HG03442 (cell line): ENCODE results near the gene KEL.
A peak's percentile ranks its signal among the peaks of the same experiment; 100 is the strongest.

Experiments
- ATAC-seq: cut with Tn5 transposase; IDR thresholded peaks from one replicate; pipeline ENCODE4 v1.9.1; 2021; ENCODE audit warnings: mild to moderate bottlenecking, moderate library complexity; ENCODE audit not compliant: unreplicated experiment

The KEL gene

DNA sequence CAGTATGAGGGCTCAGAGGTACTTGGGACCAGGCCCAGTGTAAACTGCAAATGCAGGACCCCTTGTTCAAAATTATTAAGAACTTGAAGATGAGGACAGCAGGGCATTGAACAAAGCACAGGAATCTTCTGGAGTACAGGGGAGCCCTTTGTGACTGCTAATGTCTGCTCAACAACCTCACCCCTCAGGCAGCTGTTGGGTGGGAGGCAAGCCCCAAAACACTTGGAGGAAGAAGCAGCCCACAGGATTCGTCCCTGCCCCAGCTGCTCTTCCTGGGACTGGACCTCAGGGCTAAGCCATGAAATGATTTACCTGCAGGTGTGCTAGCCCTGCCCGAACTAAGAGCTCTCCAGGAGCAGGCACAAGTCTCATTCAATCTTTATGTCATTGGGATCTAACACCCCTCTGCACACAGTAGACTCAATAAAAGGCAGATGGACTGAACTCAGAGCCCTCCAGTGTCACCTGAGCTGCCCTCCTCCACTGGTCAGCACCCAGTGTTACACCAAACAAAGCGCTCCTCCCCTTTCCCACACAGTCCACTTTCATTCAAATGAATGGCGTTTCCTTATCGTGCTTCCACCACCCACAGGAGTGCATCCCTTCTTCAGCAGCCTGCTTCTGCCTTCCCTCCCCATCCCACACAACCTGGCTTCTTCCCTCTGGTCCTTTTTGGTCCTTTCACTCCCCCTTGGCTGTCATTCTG is 29.6 kb downstream of the KEL start:
- ATAC-seq = no peak

DNA sequence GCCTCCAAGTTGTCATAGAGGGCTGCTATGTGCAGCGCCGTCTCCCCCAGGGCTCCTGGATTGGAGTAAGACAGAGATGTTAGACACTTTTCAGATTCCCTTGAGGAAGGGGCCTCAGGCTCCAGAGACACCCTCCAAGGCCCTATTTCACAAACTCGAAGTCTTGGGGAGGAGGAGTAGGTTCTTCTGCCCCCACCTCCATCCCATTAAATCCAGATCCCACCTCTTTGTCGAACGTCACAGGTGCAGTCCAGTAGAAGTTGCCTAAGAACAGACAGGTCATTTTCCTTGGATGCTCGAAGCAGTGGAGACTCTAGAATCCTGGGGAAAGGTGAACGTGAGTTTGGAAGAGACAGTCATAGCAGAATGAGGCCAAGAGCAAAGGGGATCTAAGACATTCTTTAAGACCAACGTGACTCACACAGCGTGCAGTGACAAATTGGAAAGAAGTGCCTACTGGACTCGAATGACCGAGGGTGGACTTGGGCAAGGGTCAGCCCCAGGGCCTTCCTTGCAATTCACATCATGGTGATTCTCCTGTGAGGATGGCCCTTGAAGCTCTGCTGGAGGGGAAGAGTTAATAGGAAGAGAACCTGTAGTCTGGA is 31.9 kb downstream of the KEL start:
- ATAC-seq = no peak

DNA sequence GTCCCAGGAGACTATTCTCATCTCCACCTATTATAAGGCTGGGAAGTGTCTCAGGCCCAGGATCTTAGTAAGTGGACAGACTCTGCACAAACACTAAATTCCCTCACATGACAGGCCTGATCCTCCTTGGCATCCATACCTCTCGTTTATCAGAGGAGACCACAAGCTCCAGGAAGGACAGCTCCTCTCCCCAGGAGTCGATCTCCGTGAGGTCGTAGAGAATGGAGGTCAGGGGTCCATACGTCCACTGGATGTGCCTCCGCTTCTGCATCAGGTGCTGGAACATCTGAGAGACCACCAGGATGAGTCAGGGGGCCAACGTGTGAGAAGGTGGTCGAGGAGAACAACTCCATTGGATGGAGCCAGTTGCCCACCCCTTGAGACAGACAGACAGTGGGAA is 34.2 kb downstream of the KEL start:
- ATAC-seq = no peak

DNA sequence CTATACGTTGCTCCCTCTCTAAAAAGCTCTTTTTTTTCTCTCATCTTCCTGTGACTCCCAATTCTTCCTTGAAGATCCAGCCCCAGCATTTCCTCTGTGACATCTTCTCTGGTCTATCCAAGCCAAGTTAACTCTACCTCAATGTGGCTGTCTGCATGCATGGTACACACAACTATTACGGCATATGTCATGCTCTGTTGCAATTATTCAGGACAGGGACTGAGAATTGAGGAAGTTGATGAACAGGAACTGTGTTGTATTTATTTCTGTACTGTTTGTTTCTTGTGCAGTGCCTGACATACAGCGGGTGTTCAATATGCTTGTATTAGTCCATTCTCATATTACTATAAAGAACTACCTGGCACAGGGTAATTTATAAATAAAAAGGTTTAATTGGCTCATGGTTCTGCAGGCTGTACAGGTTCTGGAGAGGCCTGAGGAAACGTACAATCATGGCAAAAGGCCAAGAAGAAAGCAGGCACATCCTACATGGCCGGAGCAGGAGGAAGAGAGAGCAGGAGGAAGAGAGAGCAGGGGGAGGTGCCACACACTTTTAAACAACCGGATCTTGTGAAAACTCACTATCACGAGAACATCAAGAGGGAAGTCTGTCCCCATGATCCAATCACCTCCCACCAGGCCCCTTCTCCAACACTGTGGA is 34.9 kb downstream of the KEL start:
- ATAC-seq = no peak

DNA sequence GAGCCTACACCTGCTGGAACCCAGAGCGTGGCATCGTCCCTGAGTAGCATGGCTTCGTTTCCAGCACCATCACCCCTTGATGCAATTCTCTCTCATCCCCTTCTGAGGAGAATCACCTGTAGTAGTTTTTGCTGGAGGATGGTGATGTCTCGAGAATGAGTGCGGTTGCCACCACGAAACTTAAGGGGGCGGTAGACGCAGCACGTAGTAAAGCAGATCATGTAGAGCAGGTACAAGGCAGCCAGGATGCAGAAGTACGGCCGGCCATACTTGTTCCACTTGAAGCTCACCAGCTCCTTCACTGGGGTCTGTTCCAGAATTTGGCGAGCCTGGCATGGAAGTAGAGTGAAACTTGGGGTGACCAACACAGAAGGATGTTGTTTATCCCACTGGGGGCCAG is 36.8 kb downstream of the KEL start:
- ATAC-seq = no peak

DNA sequence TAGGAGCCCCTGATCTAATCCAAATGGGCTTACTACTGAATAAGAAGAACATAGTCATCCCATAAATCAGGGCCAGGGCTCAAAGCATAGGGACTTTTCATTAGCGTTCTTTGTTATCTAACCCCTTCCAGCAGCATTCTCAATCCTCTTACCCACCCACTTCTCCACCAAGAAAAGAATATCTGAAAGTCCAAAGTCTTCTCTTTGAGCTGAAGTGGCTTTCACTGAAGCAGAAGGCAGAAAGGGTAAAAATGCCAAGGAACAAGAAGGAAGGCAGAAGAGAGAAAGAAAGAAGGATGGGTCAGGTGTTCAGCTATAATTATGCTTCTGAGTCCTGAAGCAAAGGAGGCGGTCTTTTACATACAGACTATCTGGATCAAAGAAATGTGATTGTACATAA is 38.8 kb downstream of the KEL start:
- no peak for ATAC-seq

DNA sequence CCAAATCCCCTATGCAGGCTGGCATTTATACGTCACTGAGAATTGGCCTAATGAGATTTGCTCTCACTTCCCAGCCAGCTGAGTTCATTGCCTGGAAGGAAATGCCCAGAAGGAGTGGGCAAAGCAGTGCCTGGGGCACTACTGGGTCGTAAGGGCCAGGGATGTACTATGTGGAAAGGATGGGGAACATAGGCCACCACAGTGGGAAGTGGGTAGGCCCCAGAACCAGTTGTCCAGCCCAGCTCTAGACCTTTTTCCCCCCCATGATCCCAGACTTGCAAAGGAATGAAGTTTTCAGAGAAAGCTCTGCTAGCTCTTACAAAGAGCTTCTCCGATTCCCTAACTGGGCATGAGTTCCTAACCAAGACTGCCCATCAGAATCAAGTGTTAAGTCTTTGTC is 42.5 kb downstream of the KEL start:
- ATAC-seq = no peak

DNA sequence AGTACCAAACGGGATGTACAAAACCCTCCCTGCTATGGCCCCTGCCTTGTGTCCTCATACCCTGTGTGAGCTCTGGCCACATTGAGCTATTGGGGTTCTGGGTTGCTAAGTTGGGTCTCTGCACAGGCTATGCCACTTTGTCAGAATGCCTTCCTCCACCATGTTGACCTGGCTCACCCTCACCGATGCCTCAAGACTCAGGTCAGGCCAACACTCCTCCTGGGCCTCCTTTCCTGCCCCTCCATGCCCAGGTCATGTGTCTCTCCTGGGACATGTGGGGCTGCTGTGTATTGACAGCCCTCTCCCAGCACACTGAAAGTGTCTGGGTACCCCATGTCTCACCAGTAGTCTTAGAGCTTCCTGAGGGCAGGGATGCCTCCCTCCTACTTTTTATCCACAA is 43.3 kb downstream of the KEL start:
- ATAC-seq = no peak

DNA sequence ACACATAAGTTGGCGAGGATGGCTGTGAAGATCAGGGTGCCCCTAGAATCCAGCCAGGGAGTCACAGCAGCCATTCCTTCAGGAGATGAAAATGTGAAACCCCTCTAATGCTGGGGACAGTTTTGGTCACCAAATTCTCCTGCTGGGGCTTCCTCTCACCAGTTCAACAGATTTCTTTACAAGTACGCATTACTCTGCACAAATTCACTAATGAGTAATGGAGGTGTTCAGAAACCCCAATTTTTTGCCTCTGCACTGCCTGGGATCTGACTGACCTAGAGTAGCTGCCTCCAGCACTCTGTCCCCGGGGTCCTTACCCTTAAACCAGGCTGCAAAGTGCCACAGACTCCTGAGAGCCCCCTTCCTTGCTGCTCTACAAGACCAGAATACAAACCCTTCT is 44.7 kb downstream of the KEL start:
- no peak for ATAC-seq

DNA sequence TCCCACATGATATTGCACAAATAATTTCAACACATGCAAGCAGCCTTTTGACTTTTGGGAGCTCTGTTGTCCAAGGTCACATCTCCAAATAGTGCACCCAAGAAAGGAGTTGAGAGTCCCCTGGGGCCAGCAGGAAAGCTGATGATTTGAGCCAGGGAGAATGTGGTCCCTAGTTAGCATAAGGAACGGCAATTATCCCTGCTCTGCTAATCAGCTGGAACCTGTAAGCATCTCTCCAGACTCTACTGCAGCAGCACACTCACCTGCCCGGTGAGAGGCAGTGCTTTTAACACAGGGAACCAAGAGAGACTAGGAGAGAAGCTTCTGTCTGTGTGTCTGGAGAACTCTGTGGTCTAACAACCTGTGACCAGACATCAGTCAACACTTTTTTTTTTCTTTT is 45.7 kb downstream of the KEL start:
- no peak for ATAC-seq

DNA sequence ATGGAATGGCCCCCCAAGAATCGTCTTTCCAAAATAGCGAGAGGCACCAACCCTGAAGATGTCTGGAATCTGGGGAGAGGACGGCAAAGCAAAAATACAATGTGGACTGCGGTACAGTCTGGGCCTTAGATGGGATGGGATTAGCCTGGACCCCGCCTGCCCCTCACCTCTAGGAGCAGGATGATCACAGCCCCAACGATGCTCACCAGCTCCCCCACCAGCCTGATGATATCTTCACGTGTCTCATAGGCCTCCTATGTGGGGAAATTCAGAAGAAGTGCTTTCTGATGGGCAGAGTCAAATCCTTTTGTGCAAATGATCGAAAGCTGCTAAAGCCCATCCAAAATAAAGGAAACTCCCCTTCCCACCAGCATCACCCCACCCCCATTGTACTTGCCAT is 46.8 kb downstream of the KEL start:
- ATAC-seq = no peak

DNA sequence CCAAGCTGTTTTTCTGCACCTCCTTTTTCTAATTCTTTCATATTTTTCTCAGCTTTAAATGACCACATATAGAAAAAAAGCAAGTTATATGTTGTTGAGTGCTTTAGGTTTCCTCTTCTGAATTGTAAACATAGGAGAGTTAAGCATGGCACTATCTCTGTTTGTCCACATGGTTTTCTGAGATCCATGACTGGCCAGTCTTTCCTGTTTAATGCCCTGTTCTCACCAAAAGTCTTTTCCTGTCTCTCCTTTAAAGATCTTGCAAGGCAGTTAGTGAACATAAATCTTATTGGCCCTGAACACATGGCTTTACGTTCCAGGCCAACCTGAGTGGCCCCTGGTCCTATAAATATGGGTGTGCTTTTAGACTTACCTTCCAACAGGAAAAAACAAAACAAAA is 48.0 kb downstream of the KEL start:
- no peak for ATAC-seq

DNA sequence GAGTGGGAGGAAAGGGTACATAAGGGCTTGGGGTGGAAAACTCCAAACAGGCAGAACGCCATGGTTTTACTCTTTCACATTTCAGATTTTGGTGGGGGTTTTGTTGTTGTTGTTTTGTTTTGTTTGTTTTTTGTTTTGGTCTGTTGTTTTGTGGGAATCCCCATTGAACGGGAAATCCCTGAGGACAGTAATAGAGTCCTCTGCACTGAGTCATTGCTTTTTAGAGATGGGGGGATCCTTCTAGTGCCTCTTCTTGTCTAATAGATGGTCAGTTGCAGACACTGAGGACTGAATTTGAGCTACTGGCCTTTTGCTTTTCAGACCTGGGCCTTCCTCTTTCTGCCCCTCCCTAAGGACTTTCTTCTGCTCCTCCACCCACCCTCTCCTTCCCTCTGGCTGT is 48.6 kb downstream of the KEL start:
- no peak for ATAC-seq

DNA sequence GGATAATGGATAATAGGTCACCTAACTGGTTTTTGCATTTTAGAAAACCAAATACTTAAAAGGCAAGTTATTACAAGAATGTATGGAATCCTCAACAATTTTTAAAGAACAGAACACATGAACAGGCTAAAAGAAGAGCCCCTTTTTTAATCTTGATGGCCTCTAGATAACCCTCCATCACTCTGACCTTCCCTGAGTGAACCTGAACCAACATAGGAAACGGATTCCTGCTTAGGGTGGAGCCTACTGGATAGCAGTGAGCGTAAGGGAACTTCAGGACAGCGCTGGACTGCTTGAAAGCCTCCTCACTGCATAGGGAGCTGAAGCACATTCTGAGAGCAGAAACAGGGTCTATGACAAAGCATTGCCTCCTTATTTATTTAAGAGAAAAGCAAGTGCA is 49.1 kb downstream of the KEL start:
- no peak for ATAC-seq

DNA sequence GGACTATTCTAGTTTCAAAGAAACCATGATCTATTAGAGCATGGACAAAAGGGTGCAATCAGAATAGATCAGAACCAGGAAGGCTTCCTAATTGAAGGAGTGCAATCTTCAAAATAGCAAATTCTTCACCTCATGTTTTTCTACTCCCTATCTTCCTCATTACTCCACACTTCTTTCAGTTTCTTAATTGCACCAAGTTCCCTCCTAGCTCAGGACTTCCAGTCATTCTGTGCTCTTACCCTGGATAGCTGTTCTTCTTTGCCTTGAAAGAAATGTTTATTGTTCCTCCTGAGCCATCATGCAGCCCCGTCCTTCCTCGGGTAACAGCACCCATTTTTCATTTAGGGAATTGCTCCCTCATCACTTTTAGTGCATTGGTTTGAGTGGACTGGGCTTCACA is 51.7 kb downstream of the KEL start:
- no peak for ATAC-seq

DNA sequence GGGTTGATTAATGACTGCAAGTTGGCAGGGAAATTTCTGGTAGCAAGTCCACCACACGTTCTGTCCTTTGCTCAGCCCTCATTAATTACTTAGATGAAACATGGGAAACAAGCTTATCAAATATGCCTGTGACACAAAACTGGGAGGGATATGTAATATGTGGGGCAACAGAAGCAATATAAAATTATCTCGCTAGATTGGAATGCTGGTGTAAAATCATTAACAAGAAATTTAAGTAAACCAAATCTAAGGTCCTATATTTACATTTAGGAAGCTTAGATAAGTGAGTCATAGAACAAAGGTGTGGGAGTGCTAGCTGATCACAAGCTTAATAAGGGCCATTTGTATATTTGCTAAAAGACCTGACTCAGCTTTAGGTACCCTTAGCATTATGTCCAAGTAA is 52.1 kb downstream of the KEL start:
- no peak for ATAC-seq

DNA sequence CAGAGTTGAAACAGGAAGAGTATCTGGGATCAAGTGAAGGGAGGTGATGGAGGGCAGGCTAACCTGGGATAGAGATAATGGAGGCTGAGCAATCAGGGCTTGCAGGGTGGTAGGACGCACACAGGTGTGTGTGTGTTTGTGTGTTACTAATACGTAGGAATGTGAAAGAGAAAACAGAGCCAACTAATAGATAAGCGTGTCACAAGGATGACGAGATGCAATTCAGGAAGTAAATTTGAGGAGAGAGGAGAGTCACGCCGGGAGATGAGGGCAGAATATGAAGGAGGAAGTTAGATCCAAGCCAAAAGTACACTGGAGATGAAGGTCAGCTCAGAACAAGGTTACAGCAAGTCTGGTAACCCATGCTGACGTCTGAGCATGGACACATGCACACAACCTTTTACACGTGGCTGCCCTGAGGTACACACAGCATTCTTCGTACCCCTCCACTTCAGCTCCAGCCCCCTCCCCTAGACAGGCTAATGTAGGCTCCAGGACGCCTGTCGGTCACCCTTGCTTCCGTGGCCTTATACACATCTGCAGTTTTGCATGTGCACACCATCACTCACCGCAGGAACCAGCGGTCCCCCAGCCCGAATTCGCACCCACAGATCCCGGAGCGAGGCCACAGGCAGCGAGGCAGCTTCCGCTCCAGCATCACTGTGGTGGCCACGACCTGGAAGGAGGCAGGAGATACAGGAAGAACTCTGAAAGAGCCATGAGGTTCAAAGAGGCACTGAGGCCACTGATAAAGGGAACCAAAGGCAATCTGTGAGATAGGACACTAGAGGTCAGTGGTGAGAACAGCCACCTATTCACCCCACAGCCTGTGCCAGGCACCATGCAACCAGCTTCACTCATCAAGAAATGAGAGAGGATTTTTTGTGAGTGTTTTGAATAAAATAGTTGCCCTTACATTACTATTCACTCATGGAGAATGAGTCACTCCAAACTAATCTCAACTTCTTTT is 53.0 kb downstream of the KEL start:
- peak; percentile 60 for ATAC-seq

DNA sequence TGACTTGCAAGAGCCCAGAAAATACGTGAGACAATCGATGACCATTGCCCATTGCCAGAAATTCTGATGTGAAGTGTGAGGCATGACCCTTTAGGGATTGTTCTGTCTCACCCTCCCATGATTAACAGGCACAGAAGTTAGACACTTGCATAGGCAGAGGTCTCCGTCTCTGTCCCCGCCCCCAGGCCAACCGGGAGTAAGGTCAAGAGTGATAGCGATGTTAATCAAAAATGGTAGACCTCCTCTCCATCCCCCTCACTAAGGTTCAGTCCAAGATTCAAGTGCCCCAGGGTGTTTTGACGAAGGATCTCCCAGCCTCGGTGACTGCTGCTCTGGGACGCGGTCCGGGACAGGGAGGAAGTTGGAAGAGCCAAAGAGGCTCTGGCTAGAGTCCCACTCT is 53.9 kb downstream of the KEL start:
- ATAC-seq = no peak

DNA sequence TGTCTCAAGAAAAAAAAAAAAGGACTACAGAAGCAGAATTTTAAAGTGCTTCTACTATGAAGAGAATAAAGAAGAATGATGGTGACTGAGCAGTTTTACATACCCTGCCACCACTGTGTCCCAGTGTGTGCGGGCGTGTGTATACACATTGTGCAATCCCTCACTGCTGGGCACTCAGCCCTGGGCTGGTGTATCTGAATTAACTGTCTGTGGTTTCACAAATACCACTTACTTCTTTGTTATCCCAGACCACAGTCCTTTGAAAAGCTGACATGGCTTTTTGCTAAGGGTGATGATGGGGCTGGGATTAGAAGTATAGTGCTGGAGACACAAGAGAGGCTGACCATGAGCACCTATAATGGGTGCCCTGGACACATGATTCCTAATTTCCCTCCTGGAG is 55.5 kb downstream of the KEL start:
- ATAC-seq = no peak

DNA sequence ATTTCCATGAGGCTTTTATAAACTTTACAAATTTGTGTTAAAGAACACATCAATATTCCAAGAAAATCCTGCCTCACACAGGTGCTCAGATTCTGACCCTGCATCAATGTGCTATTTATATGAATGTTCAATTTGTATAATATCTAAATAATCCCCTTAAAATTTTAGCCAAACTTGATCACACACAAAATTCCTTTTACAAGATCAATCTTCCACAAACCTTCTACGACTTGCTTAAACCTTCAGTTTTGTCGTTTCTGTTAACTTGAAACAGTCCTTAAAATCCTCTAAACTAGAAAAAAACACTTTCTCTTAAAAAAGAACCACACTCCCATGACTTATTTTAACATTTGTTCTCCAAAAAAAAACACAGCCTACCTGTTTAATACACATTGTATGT is 56.4 kb downstream of the KEL start:
- no peak for ATAC-seq

DNA sequence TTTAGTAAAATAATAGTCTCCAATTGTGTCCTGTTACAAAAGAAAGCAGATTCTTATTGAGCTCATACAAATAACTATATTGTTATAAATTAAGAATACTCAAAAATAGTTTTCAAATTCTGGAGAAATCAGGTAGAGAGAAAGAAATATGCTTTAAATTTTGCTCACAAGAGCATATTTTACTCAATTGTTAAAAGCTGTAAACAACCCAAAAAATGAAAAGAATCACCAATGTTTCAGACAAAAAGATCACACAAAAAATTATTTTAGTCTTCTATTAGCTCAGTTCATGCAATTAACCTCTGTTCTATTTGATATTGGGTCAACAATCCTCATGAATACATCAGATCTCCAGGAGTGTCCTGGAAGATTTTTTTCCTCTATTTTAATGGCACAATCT is 58.0 kb downstream of the KEL start:
- ATAC-seq = no peak
